ENCODE data around the gene POM121L12.

Gene POM121L12

DNA sequence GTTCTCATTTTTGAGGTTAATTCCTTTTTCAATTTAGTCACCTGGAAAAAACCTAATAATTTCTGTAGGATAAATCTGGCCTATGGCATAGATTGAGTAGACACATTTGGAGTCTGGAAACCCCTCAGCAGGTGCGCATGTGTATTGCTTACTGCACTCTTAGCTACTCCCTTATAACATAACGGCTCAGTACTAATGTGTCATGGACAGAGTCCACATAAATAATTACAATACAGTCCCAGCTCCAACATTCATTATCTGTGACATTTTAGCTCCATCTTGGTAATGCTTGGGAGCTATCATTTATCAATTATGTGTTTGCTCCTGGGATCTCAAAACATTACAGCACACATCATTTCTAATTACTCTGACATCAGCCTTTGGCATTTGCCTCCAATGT lies 33.2 kb downstream of the POM121L12 start:
- no peaks in the 10 kb centered on the region for H3K27me3 ChIP-seq (replicated peaks; ENCODE audit: insufficient read depth, low read length)
- H3K4me3 ChIP-seq (ENCODE audit: low read length): no peak overlapping the region
- no peaks in the 10 kb centered on the region for H4K20me1 ChIP-seq (ENCODE audit: insufficient read depth, low read length)
- no peak overlapping the region for H3K9ac ChIP-seq (ENCODE audit: low read length)
- H2AFZ ChIP-seq (ENCODE audit: low read length): no peak overlapping the region
- no peak overlapping the region for H3K27ac ChIP-seq (ENCODE audit: low read length)
- DNase-seq: no peak
- no peaks in the 10 kb centered on the region for H3F3A ChIP-seq (ENCODE audit: insufficient read depth, low read length)
- no peaks in the 10 kb centered on the region for H3K9me3 ChIP-seq (replicated peaks; ENCODE audit: insufficient read depth, low read length)
- TF ChIP-seq, protein P1, sequence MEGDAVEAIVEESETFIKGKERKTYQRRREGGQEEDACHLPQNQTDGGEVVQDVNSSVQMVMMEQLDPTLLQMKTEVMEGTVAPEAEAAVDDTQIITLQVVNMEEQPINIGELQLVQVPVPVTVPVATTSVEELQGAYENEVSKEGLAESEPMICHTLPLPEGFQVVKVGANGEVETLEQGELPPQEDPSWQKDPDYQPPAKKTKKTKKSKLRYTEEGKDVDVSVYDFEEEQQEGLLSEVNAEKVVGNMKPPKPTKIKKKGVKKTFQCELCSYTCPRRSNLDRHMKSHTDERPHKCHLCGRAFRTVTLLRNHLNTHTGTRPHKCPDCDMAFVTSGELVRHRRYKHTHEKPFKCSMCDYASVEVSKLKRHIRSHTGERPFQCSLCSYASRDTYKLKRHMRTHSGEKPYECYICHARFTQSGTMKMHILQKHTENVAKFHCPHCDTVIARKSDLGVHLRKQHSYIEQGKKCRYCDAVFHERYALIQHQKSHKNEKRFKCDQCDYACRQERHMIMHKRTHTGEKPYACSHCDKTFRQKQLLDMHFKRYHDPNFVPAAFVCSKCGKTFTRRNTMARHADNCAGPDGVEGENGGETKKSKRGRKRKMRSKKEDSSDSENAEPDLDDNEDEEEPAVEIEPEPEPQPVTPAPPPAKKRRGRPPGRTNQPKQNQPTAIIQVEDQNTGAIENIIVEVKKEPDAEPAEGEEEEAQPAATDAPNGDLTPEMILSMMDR (IDR thresholded peaks at IDR 0.05; ENCODE audit: low read length): no peak
- TF ChIP-seq EZH2phosphoT487 (IDR thresholded peaks at IDR 0.05; ENCODE audit: low read length) (no peak), EZH2 (optimal IDR thresholded peaks at IDR 0.05; ENCODE audit: low read depth, low read length) (no peak)
- no peaks in the 10 kb centered on the region for H3K36me3 ChIP-seq (replicated peaks; ENCODE audit: insufficient read depth, low read length)
- no peaks in the 10 kb centered on the region for H3K4me1 ChIP-seq (ENCODE audit: low read length)
- H3K4me2 ChIP-seq (ENCODE audit: low read depth, low read length): no peak overlapping the region
- H3K9me2 ChIP-seq (replicated peaks; ENCODE audit: insufficient read depth, low read length): no peaks in the 10 kb centered on the region
- H3K79me2 ChIP-seq (ENCODE audit: low read length): no peaks in the 10 kb centered on the region

DNA sequence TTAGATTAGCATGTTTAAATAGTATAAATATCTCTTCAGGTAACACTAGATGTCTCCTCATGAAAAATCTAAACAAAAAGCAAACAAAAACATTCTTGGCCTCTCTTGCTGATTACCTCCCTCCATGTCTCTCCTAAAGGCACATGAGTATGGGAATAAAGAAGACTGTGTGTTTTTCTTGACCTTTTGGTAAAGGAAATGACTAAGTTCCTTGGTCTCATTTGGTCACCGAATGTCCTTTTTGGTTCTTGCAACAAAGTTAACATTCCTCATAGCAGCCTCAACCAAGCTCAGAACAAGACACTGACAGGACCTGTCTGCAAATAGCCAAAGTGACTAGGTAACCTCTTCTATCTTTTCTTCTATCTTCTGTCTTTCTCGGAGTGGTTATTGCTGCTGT lies 35.5 kb downstream of the POM121L12 start:
- no peaks in the 10 kb centered on the region for H3K9me3 ChIP-seq (replicated peaks; ENCODE audit: insufficient read depth, low read length)
- TF ChIP-seq, protein P1 (IDR thresholded peaks at IDR 0.05; ENCODE audit: low read length): no peak
- TF ChIP-seq EZH2 (optimal IDR thresholded peaks at IDR 0.05; ENCODE audit: low read depth, low read length) (no peak), EZH2phosphoT487 (IDR thresholded peaks at IDR 0.05; ENCODE audit: low read length) (no peak)
- no peak overlapping the region for H3K4me2 ChIP-seq (ENCODE audit: low read depth, low read length)

More for the DNA sequence above, 35.5 kb downstream of the POM121L12 start:
- no peak overlapping the region for H3K9ac ChIP-seq (ENCODE audit: low read length)
- H3K4me1 ChIP-seq (ENCODE audit: low read length): no peaks in the 10 kb centered on the region
- no peaks in the 10 kb centered on the region for H3K27me3 ChIP-seq (replicated peaks; ENCODE audit: insufficient read depth, low read length)
- no peaks in the 10 kb centered on the region for H4K20me1 ChIP-seq (ENCODE audit: insufficient read depth, low read length)
- H3K36me3 ChIP-seq (replicated peaks; ENCODE audit: insufficient read depth, low read length): no peaks in the 10 kb centered on the region
- H3F3A ChIP-seq (ENCODE audit: insufficient read depth, low read length): no peaks in the 10 kb centered on the region
- H2AFZ ChIP-seq (ENCODE audit: low read length): no peak overlapping the region
- H3K4me3 ChIP-seq (ENCODE audit: low read length): no peak overlapping the region
- no peak overlapping the region for H3K27ac ChIP-seq (ENCODE audit: low read length)
- DNase-seq: no peak
- no peaks in the 10 kb centered on the region for H3K9me2 ChIP-seq (replicated peaks; ENCODE audit: insufficient read depth, low read length)
- H3K79me2 ChIP-seq (ENCODE audit: low read length): no peaks in the 10 kb centered on the region

Data from MM.1S (cell line).